ENCODE data around the gene KRT86.
"Not testable (repeated sequence)": the region's sequence is repeated elsewhere in the genome, so short reads cannot be mapped to it uniquely, and the experiment has no call there.

The KRT86 gene

GRCh38 chr12:52300796-52301691, 26.6 kb downstream of the KRT86 start:
- TF ChIP-seq, protein P1, sequence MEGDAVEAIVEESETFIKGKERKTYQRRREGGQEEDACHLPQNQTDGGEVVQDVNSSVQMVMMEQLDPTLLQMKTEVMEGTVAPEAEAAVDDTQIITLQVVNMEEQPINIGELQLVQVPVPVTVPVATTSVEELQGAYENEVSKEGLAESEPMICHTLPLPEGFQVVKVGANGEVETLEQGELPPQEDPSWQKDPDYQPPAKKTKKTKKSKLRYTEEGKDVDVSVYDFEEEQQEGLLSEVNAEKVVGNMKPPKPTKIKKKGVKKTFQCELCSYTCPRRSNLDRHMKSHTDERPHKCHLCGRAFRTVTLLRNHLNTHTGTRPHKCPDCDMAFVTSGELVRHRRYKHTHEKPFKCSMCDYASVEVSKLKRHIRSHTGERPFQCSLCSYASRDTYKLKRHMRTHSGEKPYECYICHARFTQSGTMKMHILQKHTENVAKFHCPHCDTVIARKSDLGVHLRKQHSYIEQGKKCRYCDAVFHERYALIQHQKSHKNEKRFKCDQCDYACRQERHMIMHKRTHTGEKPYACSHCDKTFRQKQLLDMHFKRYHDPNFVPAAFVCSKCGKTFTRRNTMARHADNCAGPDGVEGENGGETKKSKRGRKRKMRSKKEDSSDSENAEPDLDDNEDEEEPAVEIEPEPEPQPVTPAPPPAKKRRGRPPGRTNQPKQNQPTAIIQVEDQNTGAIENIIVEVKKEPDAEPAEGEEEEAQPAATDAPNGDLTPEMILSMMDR (IDR thresholded peaks at IDR 0.05; ENCODE audit: low read depth, low read length) = no peak
- no peak overlapping the region for H3K4me3 ChIP-seq (ENCODE audit: low read depth, low read length)
- no peaks in the 10 kb centered on the region for H3K27me3 ChIP-seq
- no peaks in the 10 kb centered on the region for H3K9me3 ChIP-seq
- no peaks in the 10 kb centered on the region for H3K4me1 ChIP-seq
- H3K36me3 ChIP-seq = no peaks in the 10 kb centered on the region
- DNase-seq = no peak

DNA sequence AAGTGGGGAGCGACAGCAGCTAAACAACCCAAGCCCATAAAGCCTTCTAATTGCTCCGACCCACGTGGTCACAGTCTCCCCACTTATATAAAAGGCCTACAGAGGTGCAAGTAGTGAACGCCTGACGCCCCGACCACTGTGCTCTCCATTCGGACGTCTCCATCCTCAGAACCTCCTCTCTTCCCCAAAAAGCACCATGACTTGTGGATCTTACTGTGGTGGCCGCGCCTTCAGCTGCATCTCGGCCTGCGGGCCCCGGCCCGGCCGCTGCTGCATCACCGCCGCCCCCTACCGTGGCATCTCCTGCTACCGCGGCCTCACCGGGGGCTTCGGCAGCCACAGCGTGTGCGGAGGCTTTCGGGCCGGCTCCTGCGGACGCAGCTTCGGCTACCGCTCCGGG, 27.3 kb downstream of the KRT86 start:
- not testable (repeated sequence) for H3K4me3 ChIP-seq (ENCODE audit: low read depth, low read length); H3K36me3 ChIP-seq; H3K9me3 ChIP-seq; H3K27me3 ChIP-seq; DNase-seq; H3K4me1 ChIP-seq

- H3K9me3 ChIP-seq; DNase-seq; H3K4me3 ChIP-seq (ENCODE audit: low read depth, low read length); H3K36me3 ChIP-seq; H3K4me1 ChIP-seq; H3K27me3 ChIP-seq: not testable (repeated sequence)
Measured at GRCh38 chr12:52302242-52302914, 27.9 kb downstream of the KRT86 start.

DNA sequence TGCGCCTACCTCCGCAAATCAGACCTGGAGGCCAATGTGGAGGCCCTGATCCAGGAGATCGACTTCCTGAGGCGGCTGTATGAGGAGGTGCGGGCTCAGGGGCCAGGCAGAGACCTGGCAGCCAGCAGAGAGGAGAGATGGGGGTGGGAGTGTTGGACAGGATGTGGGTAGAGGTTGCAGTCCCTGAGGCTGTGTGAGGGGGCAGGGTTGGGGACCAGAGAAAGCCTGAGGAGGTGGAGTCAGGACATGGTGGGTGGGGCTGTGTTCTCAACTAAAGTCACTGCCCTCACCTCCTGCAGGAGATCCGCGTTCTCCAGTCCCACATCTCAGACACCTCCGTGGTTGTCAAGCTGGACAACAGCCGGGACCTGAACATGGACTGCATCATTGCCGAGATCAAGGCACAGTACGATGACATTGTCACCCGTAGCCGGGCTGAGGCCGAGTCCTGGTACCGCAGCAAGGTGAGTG, 30.5 kb downstream of the KRT86 start:
- not testable (repeated sequence) for H3K9me3 ChIP-seq; DNase-seq; H3K4me1 ChIP-seq; H3K4me3 ChIP-seq (ENCODE audit: low read depth, low read length); H3K36me3 ChIP-seq
- H3K27me3 ChIP-seq = peaks cover 22% of the 10 kb centered on the region

- Histone ChIP-seq H3K36me3 (no peaks in the 10 kb centered on the region), H3K4me3 (ENCODE audit: low read depth, low read length) (no peak overlapping the region), H3K4me1 (no peaks in the 10 kb centered on the region), H3K9me3 (no peaks in the 10 kb centered on the region), H3K27me3 (peaks cover 23% of the 10 kb centered on the region)
- DNase-seq = no peak
- TF ChIP-seq, protein P1 (IDR thresholded peaks at IDR 0.05; ENCODE audit: low read depth, low read length) = peak; percentile 41
Measured at GRCh38 chr12:52305921-52306705, 31.7 kb downstream of the KRT86 start.

DNA sequence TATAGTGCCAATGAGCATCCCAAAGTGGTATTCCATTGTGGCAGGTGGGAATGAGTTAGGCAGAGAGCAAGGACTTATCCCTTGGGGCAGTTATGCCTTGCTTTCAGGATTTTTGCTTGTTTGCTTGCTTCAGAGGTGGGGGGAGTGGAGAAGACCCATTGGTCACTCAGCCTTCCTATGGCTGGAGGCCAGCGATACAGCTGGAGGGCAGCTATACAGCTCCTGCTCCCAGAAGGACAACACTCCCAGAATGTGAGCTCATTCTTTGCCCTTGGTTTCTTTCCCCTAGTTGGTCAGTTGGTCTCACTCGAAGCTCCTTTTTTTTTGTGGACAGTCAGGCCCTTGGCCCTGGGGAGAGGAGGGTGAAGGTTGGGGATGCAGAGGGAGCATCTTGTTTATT, 32.3 kb downstream of the KRT86 start:
- no peaks in the 10 kb centered on the region for H3K36me3 ChIP-seq
- H3K9me3 ChIP-seq = no peaks in the 10 kb centered on the region
- no peak for DNase-seq
- H3K4me1 ChIP-seq = no peaks in the 10 kb centered on the region
- H3K27me3 ChIP-seq = peaks cover 23% of the 10 kb centered on the region
- TF ChIP-seq, protein P1 (IDR thresholded peaks at IDR 0.05; ENCODE audit: low read depth, low read length) = no peak
- no peak overlapping the region for H3K4me3 ChIP-seq (ENCODE audit: low read depth, low read length)
